LNCaP clone FGC (cell line): ENCODE results near the gene RNF130.
A peak's percentile ranks its signal among the peaks of the same experiment; 100 is the strongest.
"Not testable (repeated sequence)": the region's sequence is repeated elsewhere in the genome, so short reads cannot be mapped to it uniquely, and the experiment has no call there.

Source experiments
- DNase-seq: peaks from one replicate; pipeline ENCODE4 v3.0.0-alpha.2; 2011; ENCODE audit warnings: low read depth
- H3K4me3 ChIP-seq: 2 replicates; pipeline ENCODE4 v1.5.1; 2011; ENCODE audit warnings: mild to moderate bottlenecking, low read depth, low read length, control low read depth
- CTCF ChIP-seq: IDR thresholded peaks from 2 replicates; pipeline ENCODE4 v1.5.1; 2012; ENCODE audit warnings: mild to moderate bottlenecking; ENCODE audit not compliant: control insufficient read depth, insufficient read depth; ENCODE audit errors: extremely low read depth

RNF130 gene

GRCh38 chr5:180090769-180091546 lies 19.4 kb upstream of the RNF130 start:
- no peak for DNase-seq
- no peak overlapping the region; the same call in 1 of the 2 replicates for H3K4me3 ChIP-seq
- peak; percentile 75 for TF ChIP-seq CTCF

- no peak for DNase-seq
- peak overlapping the region; percentile 6; the same call in 1 of the 2 replicates for H3K4me3 ChIP-seq
Observed at GRCh38 chr5:180090098-180090768, 18.7 kb upstream of the RNF130 start.

GRCh38 chr5:180089628-180090027 lies 18.1 kb upstream of the RNF130 start:
- not testable (repeated sequence) for H3K4me3 ChIP-seq, DNase-seq

More at GRCh38 chr5:180090098-180090768, 18.7 kb upstream of the RNF130 start:
- peak; percentile 70 for TF ChIP-seq CTCF

- H3K4me3 ChIP-seq: no peak overlapping the region
- TF ChIP-seq CTCF: no peak
- no peak for DNase-seq
Observed at GRCh38 chr5:180088561-180088960, 17.0 kb upstream of the RNF130 start.

- no peak for TF ChIP-seq CTCF
- no peak overlapping the region for H3K4me3 ChIP-seq
- DNase-seq: no peak
Observed at GRCh38 chr5:180086816-180087399, 15.3 kb upstream of the RNF130 start.

- no peak overlapping the region for H3K4me3 ChIP-seq
- DNase-seq: no peak
- TF ChIP-seq CTCF: no peak
Observed at GRCh38 chr5:180085837-180086236, 14.3 kb upstream of the RNF130 start.
